ENCODE measurements around the gene DDX25.

The DDX25 gene

GRCh38 chr11:125874556-125875124 lies 29.7 kb upstream of the DDX25 start:
- 0 out of 2 replicates have a peak overlapping the region, but pooled peaks have one; percentile 8 for H3K4me3 ChIP-seq (ENCODE audit: low read depth, low read length)
- TF ChIP-seq CTCF (IDR thresholded peaks at IDR 0.05; ENCODE audit: low read depth, low read length) = peak; percentile 77

GRCh38 chr11:125881291-125881690 lies 23.0 kb upstream of the DDX25 start:
- no peak overlapping the region for H3K4me3 ChIP-seq (ENCODE audit: low read depth, low read length)
- TF ChIP-seq CTCF (IDR thresholded peaks at IDR 0.05; ENCODE audit: low read depth, low read length) = no peak

GRCh38 chr11:125883375-125883774 lies 20.9 kb upstream of the DDX25 start:
- H3K4me3 ChIP-seq (ENCODE audit: low read depth, low read length) = no peak overlapping the region
- TF ChIP-seq CTCF (IDR thresholded peaks at IDR 0.05; ENCODE audit: low read depth, low read length) = no peak

- TF ChIP-seq CTCF (IDR thresholded peaks at IDR 0.05; ENCODE audit: low read depth, low read length) = no peak
- H3K4me3 ChIP-seq (ENCODE audit: low read depth, low read length) = peak overlapping the region; percentile 83
Measured at GRCh38 chr11:125886997-125887372, 17.3 kb upstream of the DDX25 start.

GRCh38 chr11:125887373-125888324 lies 16.7 kb upstream of the DDX25 start, which contains the start of gene HYLS1:
TSS of gene HYLS1 (plus strand) at chr11:125887668. CDS start at chr11:125899369, 11,701 bp downstream.
- H3K4me3 ChIP-seq (ENCODE audit: low read depth, low read length) = peak within 1 kb of the TSS; percentile 83
- TF ChIP-seq CTCF (IDR thresholded peaks at IDR 0.05; ENCODE audit: low read depth, low read length) = no peak

- no peak overlapping the region for H3K4me3 ChIP-seq (ENCODE audit: low read depth, low read length)
- no peak for TF ChIP-seq CTCF (IDR thresholded peaks at IDR 0.05; ENCODE audit: low read depth, low read length)
Measured at GRCh38 chr11:125890447-125891100, 13.7 kb upstream of the DDX25 start.
